HepG2 (cell line): ENCODE results near the gene TSC22D1.

Experiments
- HBP1 ChIP-seq: IDR thresholded peaks from 2 replicates; pipeline ENCODE4 v1.6.1; 2016; ENCODE audit warnings: low read depth, control low read depth
- MAX ChIP-seq: IDR thresholded peaks from 2 replicates; pipeline ENCODE4 v1.6.1; 2012; ENCODE audit warnings: inconsistent platforms
- NFIC ChIP-seq: IDR thresholded peaks from 2 replicates; pipeline ENCODE4 v1.6.1; 2012; ENCODE audit warnings: mild to moderate bottlenecking, low read length, inconsistent platforms
- NFKBIZ ChIP-seq: IDR thresholded peaks from 2 replicates; pipeline ENCODE4 v1.6.1; 2018; ENCODE audit warnings: missing genetic modification reagents, missing compliant biosample characterization
- POLR2A ChIP-seq, 2 experiments: IDR thresholded peaks; 2 replicates each; pipeline ENCODE4 v1.6.1; 2011; ENCODE audit warnings: low read depth in 2 of 2, low read length in 2 of 2, mild to moderate bottlenecking in 1 of 2, moderate library complexity in 1 of 2; ENCODE audit not compliant: insufficient read depth in 1 of 2
- ZNF546 ChIP-seq: sonication (generic); formaldehyde crosslinking; conservative IDR thresholded peaks from 2 replicates; pipeline ENCODE4 v1.8.1; 2023; ENCODE audit warnings: mild to moderate bottlenecking, missing genetic modification reagents
- ZNF674 ChIP-seq: sonication (generic); formaldehyde crosslinking; IDR thresholded peaks from 2 replicates; pipeline ENCODE4 v1.5.0; 2020; ENCODE audit warnings: low read depth, mild to moderate bottlenecking, missing genetic modification reagents

DNA sequence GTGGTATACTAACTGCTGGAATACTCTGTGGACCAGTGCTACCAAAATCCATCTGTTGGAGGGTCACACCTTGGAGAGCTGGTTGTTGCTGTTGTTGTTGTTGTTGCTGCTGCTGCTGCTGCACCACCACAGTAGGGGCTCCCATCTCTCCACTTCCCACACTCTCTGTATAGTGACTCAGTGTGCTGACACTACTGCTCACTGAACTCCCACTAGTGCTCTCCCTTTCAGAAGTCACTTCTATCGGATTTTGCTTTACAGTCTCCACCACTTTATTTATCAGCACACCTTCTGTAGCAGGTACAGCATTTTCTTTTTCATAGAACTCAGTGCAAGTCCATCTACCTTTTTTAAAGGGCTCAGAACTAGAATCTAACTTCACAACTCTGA lies 1.7 kb downstream of the TSC22D1 start:
- no peak for TF ChIP-seq NFIC
- no peak for TF ChIP-seq POLR2A (IDR thresholded peaks at IDR 0.05; ENCODE audit: insufficient read depth in 1 of 2, low read depth in 2 of 2, low read length in 2 of 2)
- no peak for TF ChIP-seq ZNF546 (CRISPR knock-in tag)
- no peak for TF ChIP-seq HBP1 (CRISPR knock-in tag)
- no peak for TF ChIP-seq MAX
- no peak for TF ChIP-seq ZNF674 (CRISPR knock-in tag)
- no peak for TF ChIP-seq NFKBIZ (CRISPR knock-in tag)
